SK-N-MC (cell line): ENCODE measurements around the gene IRF4.

Experiments
- DNase-seq: peaks from one replicate; pipeline ENCODE4 v3.0.0-alpha.2; 2011; ENCODE audit warnings: low read depth, low spot score
- H3K27ac ChIP-seq: fragments of 200-600 bp; sonication (generic); 2 replicates; pipeline ENCODE4 v1.5.1; 2016; ENCODE audit warnings: mixed run types
- H3K36me3 ChIP-seq: fragments of 200-600 bp; sonication (generic); 2 replicates; pipeline ENCODE4 v1.6.1; 2017; ENCODE audit warnings: antibody characterized with exemption, low read length, mixed read lengths; ENCODE audit not compliant: insufficient read depth
- H3K4me3 ChIP-seq: fragments of 200-600 bp; sonication (generic); 2 replicates; pipeline ENCODE4 v1.5.1; 2016
- H3K9ac ChIP-seq: fragments of 200-600 bp; sonication (generic); 2 replicates; pipeline ENCODE4 v1.8.0; 2017; ENCODE audit warnings: mixed run types, mixed read lengths; ENCODE audit not compliant: insufficient read length
- H3K9me3 ChIP-seq: fragments of 200-600 bp; sonication (generic); 2 replicates; pipeline ENCODE4 v1.6.1; 2017; ENCODE audit warnings: low read depth, mild to moderate bottlenecking, antibody characterized with exemption, low read length, moderate library complexity, mixed read lengths
- EZH2 ChIP-seq: fragments of 200-600 bp; sonication (generic); IDR thresholded peaks from one replicate; pipeline ENCODE4 v1.6.1; 2017; ENCODE audit warnings: antibody characterized with exemption
- FOXP2 ChIP-seq: optimal IDR thresholded peaks from 2 replicates; pipeline ENCODE3; 2011; ENCODE audit warnings: mild to moderate bottlenecking, moderate library complexity; ENCODE audit not compliant: insufficient read depth; ENCODE audit errors: extremely low read length, control extremely low read depth
- POLR2AphosphoS5 ChIP-seq: IDR thresholded peaks from 2 replicates; pipeline ENCODE4 v1.6.1; 2012; ENCODE audit warnings: mild to moderate bottlenecking, low read depth, low read length, borderline replicate concordance

The IRF4 gene

DNA sequence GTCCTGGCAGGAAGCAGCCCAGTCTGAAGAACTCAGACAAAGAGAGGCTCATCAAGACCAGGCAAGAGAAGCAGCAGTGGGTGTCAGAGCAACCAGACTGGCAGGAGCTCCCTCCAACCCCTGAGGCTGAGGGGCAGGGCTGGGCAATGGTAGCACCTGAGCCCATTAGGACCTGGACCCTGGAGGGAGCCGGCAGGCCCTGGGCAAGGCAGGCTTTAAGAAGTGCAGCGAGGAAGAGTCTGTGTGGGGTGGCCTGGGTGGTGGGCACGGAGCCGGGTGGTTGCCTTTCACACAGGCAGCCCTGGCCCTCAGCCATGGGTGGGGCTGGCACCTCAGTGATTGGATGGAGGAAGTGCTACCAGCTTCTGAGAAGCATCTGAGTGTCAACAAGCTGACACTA, 33.1 kb upstream of the IRF4 start:
- H3K27ac ChIP-seq = no peak overlapping the region
- H3K4me3 ChIP-seq = no peak overlapping the region
- TF ChIP-seq POLR2AphosphoS5 (no peak), EZH2 (no peak), FOXP2 (no peak)
- no peak for DNase-seq
- H3K9me3 ChIP-seq = no peaks in the 10 kb centered on the region
- H3K36me3 ChIP-seq = no peaks in the 10 kb centered on the region
- H3K9ac ChIP-seq = no peak overlapping the region

DNA sequence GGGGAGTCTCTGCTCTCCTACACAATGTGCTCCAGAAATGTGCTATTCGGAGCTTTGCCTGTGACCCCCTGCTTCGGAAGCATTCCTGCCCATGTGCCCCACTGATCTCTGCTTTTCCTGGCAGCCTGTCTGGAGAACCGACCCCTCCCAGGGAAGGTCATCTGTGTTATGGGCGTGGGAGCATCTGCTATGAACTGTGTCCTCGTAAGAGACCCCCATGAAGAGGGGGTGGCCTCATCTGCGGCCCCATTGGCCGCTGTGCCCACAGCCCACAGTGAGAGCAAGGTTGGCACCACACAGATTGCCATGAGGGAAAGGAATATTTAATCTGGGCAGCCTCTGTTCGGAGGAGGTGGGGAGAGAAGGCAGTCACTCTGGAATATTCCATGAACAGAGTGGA, 32.7 kb upstream of the IRF4 start:
- no peaks in the 10 kb centered on the region for H3K36me3 ChIP-seq
- no peak overlapping the region for H3K27ac ChIP-seq
- H3K9ac ChIP-seq = no peak overlapping the region
- H3K4me3 ChIP-seq = no peak overlapping the region
- DNase-seq = no peak
- H3K9me3 ChIP-seq = no peaks in the 10 kb centered on the region
- TF ChIP-seq EZH2 (no peak), POLR2AphosphoS5 (no peak), FOXP2 (no peak)

DNA sequence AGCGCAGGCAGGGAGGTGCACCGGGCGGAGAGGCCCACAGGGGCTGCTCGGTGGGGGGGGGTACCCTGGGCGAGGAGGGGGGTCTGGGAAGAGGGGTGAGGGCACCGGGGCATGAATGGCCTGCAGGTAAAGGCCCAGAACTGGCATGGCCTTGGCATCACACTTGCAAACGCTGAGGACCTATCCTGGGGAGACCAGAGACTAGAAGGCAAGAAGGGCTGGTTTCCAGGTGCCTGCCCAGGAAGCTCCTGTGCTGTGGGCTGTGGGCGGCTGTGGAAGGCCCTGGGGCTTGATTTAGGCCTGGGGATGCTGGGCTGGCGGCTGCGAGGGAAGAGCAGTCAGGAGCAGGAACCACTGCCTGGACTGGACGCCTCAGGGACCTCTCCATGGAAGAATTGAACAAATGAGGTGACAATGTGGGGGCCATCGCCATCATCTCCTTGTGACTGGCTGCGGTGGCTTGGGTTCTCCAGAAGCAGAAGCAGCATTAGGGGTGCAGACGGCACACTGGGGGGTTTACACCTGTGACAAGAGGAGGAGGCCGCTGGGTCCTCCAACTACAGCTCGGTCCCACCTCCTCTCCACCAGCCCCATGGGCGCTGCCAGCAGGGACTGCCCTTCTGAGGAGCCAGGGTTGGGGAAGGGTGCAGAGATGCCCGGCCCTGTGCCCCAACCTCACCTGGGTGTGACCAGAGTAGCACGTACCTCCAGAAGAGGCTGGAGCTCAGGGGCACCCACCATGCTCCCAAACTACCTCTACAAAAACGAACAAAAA, 32.1 kb upstream of the IRF4 start:
- no peak overlapping the region for H3K4me3 ChIP-seq
- no peaks in the 10 kb centered on the region for H3K9me3 ChIP-seq
- TF ChIP-seq POLR2AphosphoS5 (no peak), EZH2 (no peak), FOXP2 (no peak)
- H3K36me3 ChIP-seq = no peaks in the 10 kb centered on the region
- H3K27ac ChIP-seq = no peak overlapping the region
- no peak for DNase-seq
- H3K9ac ChIP-seq = no peak overlapping the region

DNA sequence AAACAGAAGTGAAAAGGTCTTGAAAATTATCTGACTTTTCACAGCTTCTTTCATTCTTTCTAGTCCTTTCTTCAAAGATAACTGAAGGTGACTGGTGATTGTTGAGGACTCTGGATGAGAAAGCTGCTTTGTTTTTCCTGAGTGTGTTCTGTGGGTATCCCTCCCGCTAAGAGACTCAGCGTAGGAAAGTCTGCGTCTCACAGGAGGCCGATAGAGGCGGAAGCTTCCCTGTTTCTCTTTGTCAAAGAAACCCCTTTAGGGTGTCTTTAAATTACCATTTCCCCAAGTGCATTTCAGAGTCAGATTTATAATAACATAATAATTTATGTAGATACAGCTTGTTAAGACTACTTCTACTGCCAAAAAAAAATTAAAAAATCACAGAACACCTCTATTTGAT, 31.2 kb upstream of the IRF4 start:
- TF ChIP-seq FOXP2 (no peak), POLR2AphosphoS5 (no peak), EZH2 (no peak)
- Histone ChIP-seq H3K9ac (no peak overlapping the region), H3K27ac (no peak overlapping the region), H3K36me3 (no peaks in the 10 kb centered on the region), H3K9me3 (no peaks in the 10 kb centered on the region), H3K4me3 (no peak overlapping the region)
- DNase-seq = no peak

DNA sequence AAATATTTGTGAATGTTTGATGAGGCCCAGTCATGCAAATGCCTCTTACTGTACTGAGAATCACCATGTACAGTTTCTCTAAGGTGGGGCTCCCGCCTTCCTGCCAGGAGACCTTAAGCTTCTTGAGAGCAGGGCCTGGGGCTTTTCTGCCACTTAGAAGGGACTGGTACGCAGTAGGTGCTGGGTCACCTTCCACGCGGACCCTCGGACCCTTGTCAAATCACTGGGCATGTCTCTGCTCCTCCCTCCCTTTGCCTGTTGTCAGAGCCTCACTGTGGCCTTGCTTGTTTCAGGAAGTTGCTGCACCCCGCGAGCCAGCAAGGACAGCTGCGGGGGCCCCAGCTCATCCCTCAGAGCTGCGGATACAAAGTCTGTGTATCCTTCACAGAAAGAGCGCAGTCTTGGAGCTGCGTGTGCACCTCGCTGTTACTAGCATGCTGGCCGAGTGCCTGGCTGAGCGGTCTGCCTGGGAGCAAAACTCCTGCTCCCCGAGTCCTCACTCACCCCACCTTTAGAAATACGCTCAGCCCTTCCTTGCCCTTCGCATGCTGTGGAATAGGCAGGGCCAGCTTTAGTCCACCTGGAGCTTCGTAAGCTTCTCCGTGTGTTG, 30.7 kb upstream of the IRF4 start:
- no peaks in the 10 kb centered on the region for H3K36me3 ChIP-seq
- no peak overlapping the region for H3K4me3 ChIP-seq
- no peaks in the 10 kb centered on the region for H3K9me3 ChIP-seq
- no peak for DNase-seq
- no peak overlapping the region for H3K27ac ChIP-seq
- no peak for TF ChIP-seq FOXP2
- TF ChIP-seq POLR2AphosphoS5 = no peak
- TF ChIP-seq EZH2 = no peak
- no peak overlapping the region for H3K9ac ChIP-seq

DNA sequence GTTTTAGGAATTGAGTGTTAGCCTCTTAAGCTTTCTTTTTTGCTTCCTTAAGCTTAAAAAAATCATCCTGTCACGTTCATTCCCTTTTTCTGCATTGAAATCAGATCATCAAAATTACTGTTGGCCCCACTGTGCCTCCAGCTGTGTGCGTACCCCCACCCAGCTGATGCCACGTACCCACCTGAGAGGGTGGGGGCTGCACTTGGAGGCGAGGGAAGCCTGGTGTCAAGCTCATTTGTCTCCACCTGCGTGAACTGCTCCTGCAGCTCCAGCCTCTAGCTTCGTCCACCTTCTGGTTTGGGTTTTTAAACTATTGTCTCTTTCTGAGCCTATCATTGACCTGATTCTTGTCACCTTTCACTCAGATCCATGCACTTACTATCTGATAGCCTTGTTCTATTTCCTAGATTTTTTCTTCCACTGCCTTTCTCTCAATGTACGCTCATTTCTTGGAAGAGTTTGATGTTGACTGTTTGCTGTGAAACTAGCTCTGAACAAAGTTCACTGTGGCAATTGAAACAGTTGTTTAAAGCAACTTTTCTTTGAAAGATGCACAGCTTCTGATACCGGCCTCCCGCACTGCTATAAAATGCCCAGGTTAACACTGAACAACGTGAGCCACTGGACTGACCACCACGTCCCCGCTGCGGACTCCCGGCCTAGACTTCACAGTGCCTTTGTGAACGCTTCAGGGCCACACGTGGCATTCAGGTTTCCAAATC, 30.0 kb upstream of the IRF4 start:
- H3K4me3 ChIP-seq = no peak overlapping the region
- H3K27ac ChIP-seq = no peak overlapping the region
- no peaks in the 10 kb centered on the region for H3K9me3 ChIP-seq
- TF ChIP-seq EZH2 (no peak), POLR2AphosphoS5 (no peak), FOXP2 (no peak)
- DNase-seq = no peak
- no peak overlapping the region for H3K9ac ChIP-seq
- no peaks in the 10 kb centered on the region for H3K36me3 ChIP-seq

DNA sequence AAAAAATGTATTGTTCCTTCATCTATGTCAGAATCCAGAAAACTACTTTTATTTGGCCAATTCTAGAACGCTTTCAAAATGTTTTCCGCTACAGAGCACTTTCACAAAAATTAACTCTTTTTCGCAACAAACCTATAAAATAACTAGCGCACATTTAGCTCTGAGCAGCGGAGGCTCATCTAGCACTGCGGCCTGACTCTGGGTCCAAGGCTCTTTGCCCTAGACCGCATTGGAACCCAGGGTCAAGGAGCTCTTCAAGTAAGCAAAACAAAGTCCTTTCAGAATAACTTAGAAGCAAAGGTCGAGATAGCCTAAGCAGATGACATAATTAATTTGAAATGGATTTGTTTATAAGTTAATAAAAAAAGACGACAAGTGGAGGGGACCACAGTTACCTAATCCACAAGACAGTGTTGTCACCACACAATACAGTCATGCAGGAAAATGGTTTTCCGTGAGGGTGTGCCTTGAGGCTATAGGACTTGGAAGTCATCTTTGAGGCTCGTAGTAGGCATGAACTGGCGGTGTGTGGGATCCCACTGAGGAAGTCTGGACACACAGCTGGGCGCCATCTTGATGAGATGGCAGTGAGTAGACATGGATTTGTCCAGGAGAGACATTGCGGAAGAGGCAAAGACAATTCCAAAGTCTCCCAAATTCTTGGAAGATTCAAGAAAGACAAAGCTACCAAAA, 29.2 kb upstream of the IRF4 start:
- H3K4me3 ChIP-seq = no peak overlapping the region
- TF ChIP-seq FOXP2 (no peak), EZH2 (no peak), POLR2AphosphoS5 (no peak)
- no peak overlapping the region for H3K27ac ChIP-seq
- DNase-seq = no peak
- H3K9me3 ChIP-seq = no peaks in the 10 kb centered on the region
- H3K36me3 ChIP-seq = no peaks in the 10 kb centered on the region
- H3K9ac ChIP-seq = no peak overlapping the region

DNA sequence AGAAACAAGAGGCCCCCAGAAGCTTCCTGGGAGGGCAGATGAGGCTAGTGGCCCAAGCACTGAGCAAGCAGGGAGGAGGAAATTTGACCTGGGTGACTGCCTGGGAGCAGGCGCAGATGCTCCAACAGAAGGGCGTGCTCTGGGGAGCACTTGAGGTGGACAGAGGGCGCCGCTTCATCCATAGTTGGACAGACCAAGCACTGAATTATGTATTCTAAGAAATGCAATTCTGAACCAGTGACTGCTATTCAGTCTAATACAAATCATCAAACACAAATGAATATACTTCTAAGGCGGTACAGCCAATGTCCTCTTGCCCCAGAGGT, 28.7 kb upstream of the IRF4 start:
- DNase-seq = no peak
- Histone ChIP-seq H3K4me3 (no peak overlapping the region), H3K9ac (no peak overlapping the region), H3K9me3 (no peaks in the 10 kb centered on the region), H3K27ac (no peak overlapping the region), H3K36me3 (no peaks in the 10 kb centered on the region)
- TF ChIP-seq EZH2 (no peak), POLR2AphosphoS5 (no peak), FOXP2 (no peak)
